Left hindlimb (tissue), 1 donor: ENCODE results near the gene GRM7.
A peak's percentile ranks its signal among the peaks of the same experiment; 100 is the strongest.

ENCODE experiments used
- DNase-seq: peaks from one replicate; pipeline ENCODE4 v3.0.0-alpha.2; 2018

Gene GRM7

DNA sequence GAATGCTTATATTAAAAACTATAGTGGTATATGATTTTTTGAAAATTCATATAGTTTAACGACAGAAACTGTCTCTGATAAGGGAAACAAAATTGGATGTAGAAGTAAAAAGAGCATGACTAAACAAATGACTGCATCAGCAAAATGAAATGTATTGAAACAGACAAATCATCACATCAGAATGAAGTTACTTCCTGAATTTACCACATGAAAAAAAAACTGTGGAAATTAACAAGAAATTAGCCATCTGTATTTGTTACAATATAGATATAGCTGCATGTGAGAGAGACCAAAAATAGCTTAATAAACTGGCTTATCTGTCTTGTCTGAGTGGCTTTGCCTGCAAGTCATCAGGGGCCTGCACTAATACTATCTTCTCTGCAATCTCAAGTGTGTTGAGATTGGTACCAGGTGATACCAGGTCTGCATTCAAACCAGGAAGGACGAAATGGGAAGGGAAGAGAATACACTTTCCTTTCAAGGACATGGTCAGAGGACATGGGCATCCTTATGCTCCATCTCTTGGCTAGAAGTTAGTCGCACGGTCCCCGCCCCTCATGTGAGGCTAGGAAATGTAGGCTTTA, 388.7 kb downstream of the GRM7 start:
- DNase-seq, result no peak

DNA sequence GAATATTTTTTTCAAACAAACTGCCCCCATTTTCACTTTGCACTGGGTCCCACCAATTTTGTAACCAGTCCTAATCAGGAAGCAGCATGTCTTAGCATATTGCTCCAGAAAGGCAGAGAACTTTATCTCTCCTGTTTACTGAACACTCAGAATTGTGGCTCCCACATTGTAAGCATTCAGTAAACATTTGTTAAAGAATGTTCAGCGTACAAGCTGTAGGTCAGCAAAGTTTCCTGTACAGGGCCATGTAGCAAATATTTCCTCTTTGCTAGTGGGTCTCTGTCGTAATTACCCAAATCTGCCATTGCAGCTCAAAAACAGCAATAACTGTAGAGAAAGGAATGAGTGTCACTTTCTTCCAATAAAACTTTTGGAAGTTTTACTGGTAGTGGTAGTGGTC, 393.3 kb downstream of the GRM7 start:
- DNase-seq, result no peak

- no peak for DNase-seq
These were observed 400.1 kb downstream of the GRM7 start for GRCh38 chr3:7260975-7261374.

- no peak for DNase-seq
These were observed 402.7 kb downstream of the GRM7 start for GRCh38 chr3:7263347-7264195.

DNA sequence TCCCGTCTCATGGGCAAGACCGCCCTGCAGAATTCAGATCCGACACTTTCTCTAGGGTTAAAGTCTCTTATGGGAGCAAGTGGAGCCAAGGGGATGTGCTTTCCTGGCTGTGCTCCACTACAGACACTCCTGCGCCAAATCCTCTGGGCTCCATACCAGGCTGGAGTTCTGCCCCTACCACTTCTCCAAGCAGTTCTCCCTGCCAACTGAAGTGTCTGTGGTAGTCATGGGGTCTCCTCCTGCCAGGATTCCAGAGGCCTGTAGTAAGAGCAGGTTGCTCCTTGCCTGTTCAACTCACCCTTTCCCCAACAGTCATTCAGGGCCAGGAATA, 403.2 kb downstream of the GRM7 start:
- peak; percentile 37 for DNase-seq

- DNase-seq, result no peak
These were observed 404.8 kb downstream of the GRM7 start for GRCh38 chr3:7265736-7266135.

GRCh38 chr3:7266551-7266950, 405.6 kb downstream of the GRM7 start:
- no peak for DNase-seq

GRCh38 chr3:7270731-7271130, 409.8 kb downstream of the GRM7 start:
- DNase-seq, result no peak

DNA sequence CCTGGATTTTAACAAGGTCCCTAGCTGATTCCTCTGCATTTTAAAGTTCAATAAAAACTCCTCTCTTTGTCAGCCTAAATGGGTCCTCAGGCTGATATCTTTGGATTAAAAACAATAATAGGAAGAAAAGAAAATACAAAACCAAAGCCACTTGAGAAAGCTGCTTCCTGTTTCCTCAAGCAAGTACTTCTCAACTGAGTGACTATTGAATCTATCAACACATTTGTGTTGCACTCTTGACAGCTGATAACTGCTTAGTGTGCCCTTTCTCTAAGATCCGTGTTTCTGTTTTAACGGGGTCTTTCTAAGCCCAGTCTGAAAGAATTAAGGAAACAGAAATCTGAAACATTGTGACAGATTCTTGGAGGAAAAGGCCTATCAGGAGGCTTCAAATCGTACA, 410.7 kb downstream of the GRM7 start:
- no peak for DNase-seq

GRCh38 chr3:7272203-7272602, 411.3 kb downstream of the GRM7 start:
- no peak for DNase-seq

- DNase-seq, result no peak
These were observed 414.5 kb downstream of the GRM7 start for GRCh38 chr3:7275396-7275795.

DNA sequence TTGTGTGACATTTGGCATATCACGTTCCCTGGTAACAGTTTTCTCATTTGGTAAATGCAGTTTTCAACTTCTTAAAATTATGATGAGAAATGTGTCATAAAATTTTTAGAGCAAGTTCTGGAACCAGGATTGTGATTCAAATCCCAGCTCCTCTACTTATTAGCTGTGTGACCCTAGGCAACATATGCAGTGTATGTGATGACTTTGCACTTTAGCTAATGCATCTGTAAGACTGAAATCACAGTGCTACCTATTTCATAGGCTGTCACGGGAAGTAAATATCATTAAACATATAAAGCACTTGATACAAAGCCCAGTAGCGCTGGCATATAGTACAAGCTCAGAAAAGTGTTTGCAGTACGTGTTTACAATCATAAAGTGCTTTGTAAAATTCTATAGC, 419.4 kb downstream of the GRM7 start:
- DNase-seq, result no peak

GRCh38 chr3:7282988-7283387, 422.1 kb downstream of the GRM7 start:
- no peak for DNase-seq

DNA sequence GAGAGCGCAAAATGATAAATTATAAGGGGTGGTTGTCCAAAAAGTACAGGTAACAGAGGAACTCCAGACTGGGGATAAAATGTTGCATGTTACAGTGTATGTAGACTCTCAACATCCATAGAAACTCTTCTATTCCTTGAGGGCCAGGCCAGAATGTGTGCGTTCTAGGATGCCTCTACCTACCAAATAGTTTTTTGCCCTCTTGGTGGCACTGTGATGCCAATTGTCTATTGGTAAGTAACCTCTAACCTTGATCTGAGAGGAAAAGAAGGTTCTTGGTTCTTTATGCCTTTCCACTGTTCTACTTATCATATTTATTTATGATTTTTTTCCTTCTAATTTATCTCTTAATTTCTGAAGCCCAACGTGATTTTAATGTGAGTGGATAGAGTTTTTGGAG, 424.6 kb downstream of the GRM7 start:
- no peak for DNase-seq

DNA sequence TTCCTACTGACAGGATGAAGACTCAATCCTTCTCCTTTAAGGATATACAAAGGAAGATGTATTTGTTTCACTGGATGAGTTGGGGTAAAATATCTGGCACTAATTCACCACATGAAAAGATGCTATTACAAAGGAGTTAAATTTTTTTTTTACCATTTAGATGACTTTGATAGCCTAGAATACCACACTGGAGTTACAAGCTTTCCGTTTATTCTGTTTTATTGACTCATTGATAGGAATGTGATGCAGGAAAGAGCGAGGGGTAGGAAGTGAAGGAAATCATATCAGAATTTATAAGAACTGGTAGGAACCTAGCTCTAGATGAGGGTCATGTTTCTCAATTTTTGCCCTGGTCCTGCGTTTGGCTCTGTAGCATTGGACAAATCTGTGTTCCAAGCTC, 427.2 kb downstream of the GRM7 start:
- no peak for DNase-seq

- no peak for DNase-seq
These were observed 428.2 kb downstream of the GRM7 start for GRCh38 chr3:7289121-7289520.

GRCh38 chr3:7290077-7290825, 429.3 kb downstream of the GRM7 start:
- no peak for DNase-seq

GRCh38 chr3:7292362-7292761, 431.4 kb downstream of the GRM7 start:
- DNase-seq, result no peak

- DNase-seq, result no peak
These were observed 432.4 kb downstream of the GRM7 start for GRCh38 chr3:7293286-7293685.

GRCh38 chr3:7305561-7305960, 444.6 kb downstream of the GRM7 start:
- DNase-seq, result no peak

DNA sequence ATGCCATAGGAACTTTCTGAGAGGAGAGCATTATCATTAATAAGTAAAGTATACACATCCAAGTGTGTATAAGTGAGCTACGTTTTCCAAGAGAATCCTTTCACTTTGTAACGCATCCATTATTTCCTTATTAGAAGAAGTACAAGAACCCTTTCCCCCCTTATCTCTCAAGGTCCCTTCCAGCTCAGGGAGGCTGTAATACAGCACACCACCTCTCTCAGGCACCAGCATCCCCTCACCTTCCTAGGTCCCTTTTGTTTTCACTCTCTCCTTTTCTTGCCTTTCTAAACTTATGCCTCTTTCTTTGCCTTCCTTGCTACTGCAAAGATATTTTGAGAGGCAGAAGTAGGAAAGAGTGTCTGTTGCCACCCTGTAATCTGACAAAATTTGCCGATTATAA, 446.0 kb downstream of the GRM7 start:
- DNase-seq, result no peak

- no peak for DNase-seq
These were observed 446.5 kb downstream of the GRM7 start for GRCh38 chr3:7307410-7307809.

GRCh38 chr3:7309641-7310102, 448.8 kb downstream of the GRM7 start:
- peak; percentile 87 for DNase-seq

DNA sequence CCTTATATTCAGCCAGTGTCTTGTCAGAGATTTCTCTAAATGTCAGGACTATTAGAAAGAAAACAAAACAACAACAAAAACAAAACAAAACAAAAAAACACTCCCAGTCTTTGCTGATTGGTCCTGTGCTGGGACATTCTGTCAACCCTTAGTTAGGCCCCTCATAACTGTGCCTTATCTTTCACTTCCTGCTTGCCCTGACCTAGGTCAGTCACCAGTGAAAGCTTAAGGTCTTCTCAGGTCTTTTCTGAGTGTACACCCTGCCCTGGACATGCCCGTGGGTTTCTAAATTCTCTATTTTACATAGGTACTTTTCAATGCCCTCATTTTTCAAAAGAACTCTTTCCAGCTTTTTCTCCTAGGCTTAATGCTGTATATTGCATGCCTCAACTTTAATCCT, 454.1 kb downstream of the GRM7 start:
- no peak for DNase-seq
